Adipocyte (in vitro differentiated cells): ENCODE measurements around the gene PLEKHA5.
"Not testable (repeated sequence)": the region's sequence is repeated elsewhere in the genome, so short reads cannot be mapped to it uniquely, and the experiment has no call there.

ENCODE experiments used
- DNase-seq: peaks from one replicate; pipeline ENCODE4 v3.0.0-alpha.2; 2015; ENCODE audit warnings: low read depth
- H3K27me3 ChIP-seq: replicated peaks from 2 replicates; pipeline ENCODE4 v1.7.0; 2013; ENCODE audit warnings: mild to moderate bottlenecking, low read length, moderate library complexity; ENCODE audit not compliant: control insufficient read depth, insufficient read depth
- H3K36me3 ChIP-seq: 2 replicates; pipeline ENCODE4 v1.7.0; 2013; ENCODE audit warnings: low read length, mild to moderate bottlenecking, moderate library complexity; ENCODE audit not compliant: control insufficient read depth, insufficient read depth, severe bottlenecking
- H3K4me1 ChIP-seq: 2 replicates; pipeline ENCODE4 v1.7.0; 2013; ENCODE audit warnings: mild to moderate bottlenecking, low read length, moderate library complexity; ENCODE audit not compliant: control insufficient read depth, insufficient read depth
- H3K4me3 ChIP-seq: 2 replicates; pipeline ENCODE4 v1.7.0; 2013; ENCODE audit warnings: mild to moderate bottlenecking, low read length, moderate library complexity
- H3K9ac ChIP-seq: 2 replicates; pipeline ENCODE4 v1.7.0; 2013; ENCODE audit warnings: mild to moderate bottlenecking, low read length, moderate library complexity
- H3K9me3 ChIP-seq: 2 replicates; pipeline ENCODE4 v1.7.0; 2013; ENCODE audit warnings: mild to moderate bottlenecking, low read length, moderate library complexity; ENCODE audit not compliant: control insufficient read depth

Gene PLEKHA5

GRCh38 chr12:19373586-19373985 is 244.1 kb downstream of the PLEKHA5 start:
- no peaks in the 10 kb centered on the region for H3K27me3 ChIP-seq
- DNase-seq, result no peak
- H3K36me3 ChIP-seq, result peaks cover 10% of the 10 kb centered on the region
- H3K4me3 ChIP-seq, result no peak overlapping the region
- H3K4me1 ChIP-seq, result peaks cover 6% of the 10 kb centered on the region
- H3K9me3 ChIP-seq, result no peaks in the 10 kb centered on the region
- H3K9ac ChIP-seq, result no peak overlapping the region

GRCh38 chr12:19375888-19376287 is 246.4 kb downstream of the PLEKHA5 start:
- H3K4me1 ChIP-seq, result no peaks in the 10 kb centered on the region
- H3K27me3 ChIP-seq, result no peaks in the 10 kb centered on the region
- DNase-seq, result no peak
- H3K36me3 ChIP-seq, result peaks cover 6% of the 10 kb centered on the region
- no peaks in the 10 kb centered on the region for H3K9me3 ChIP-seq
- no peak overlapping the region for H3K4me3 ChIP-seq
- no peak overlapping the region for H3K9ac ChIP-seq

- DNase-seq, result no peak
- Histone ChIP-seq H3K27me3 (no peaks in the 10 kb centered on the region), H3K9ac (no peak overlapping the region), H3K36me3 (no peaks in the 10 kb centered on the region), H3K4me3 (no peak overlapping the region), H3K9me3 (no peaks in the 10 kb centered on the region), H3K4me1 (peaks cover 5% of the 10 kb centered on the region)
Measured at GRCh38 chr12:19376691-19377090, 247.2 kb downstream of the PLEKHA5 start.

- peak; percentile 83 for DNase-seq
- H3K4me1 ChIP-seq, result peaks cover 15% of the 10 kb centered on the region
- no peaks in the 10 kb centered on the region for H3K9me3 ChIP-seq
- no peaks in the 10 kb centered on the region for H3K36me3 ChIP-seq
- H3K27me3 ChIP-seq, result no peaks in the 10 kb centered on the region
- H3K9ac ChIP-seq, result no peak overlapping the region
- peak overlapping the region; percentile 43 for H3K4me3 ChIP-seq
Measured at GRCh38 chr12:19382111-19382526, 252.6 kb downstream of the PLEKHA5 start.

- H3K36me3 ChIP-seq, result no peaks in the 10 kb centered on the region
- H3K9me3 ChIP-seq, result no peaks in the 10 kb centered on the region
- no peak overlapping the region for H3K4me3 ChIP-seq
- no peaks in the 10 kb centered on the region for H3K27me3 ChIP-seq
- H3K4me1 ChIP-seq, result peaks cover 15% of the 10 kb centered on the region
- no peak for DNase-seq
- H3K9ac ChIP-seq, result no peak overlapping the region
Measured at GRCh38 chr12:19382563-19382962, 253.0 kb downstream of the PLEKHA5 start.

GRCh38 chr12:19387161-19387560 is 257.6 kb downstream of the PLEKHA5 start:
- Histone ChIP-seq H3K4me3 (no peak overlapping the region), H3K27me3 (no peaks in the 10 kb centered on the region), H3K4me1 (peaks cover 5% of the 10 kb centered on the region), H3K36me3 (no peaks in the 10 kb centered on the region), H3K9me3 (no peaks in the 10 kb centered on the region), H3K9ac (no peak overlapping the region)
- no peak for DNase-seq

- Histone ChIP-seq H3K4me3 (no peak overlapping the region), H3K9me3 (no peaks in the 10 kb centered on the region), H3K36me3 (no peaks in the 10 kb centered on the region), H3K9ac (no peak overlapping the region), H3K4me1 (no peaks in the 10 kb centered on the region), H3K27me3 (no peaks in the 10 kb centered on the region)
- peak; percentile 18 for DNase-seq
Measured at GRCh38 chr12:19388131-19388549, 258.6 kb downstream of the PLEKHA5 start.

GRCh38 chr12:19390051-19390598 is 260.6 kb downstream of the PLEKHA5 start:
- Histone ChIP-seq H3K27me3 (no peaks in the 10 kb centered on the region), H3K9ac (no peak overlapping the region), H3K4me3 (no peak overlapping the region), H3K36me3 (no peaks in the 10 kb centered on the region), H3K4me1 (no peaks in the 10 kb centered on the region), H3K9me3 (no peaks in the 10 kb centered on the region)
- no peak for DNase-seq

GRCh38 chr12:19392644-19393043 is 263.1 kb downstream of the PLEKHA5 start:
- H3K27me3 ChIP-seq, H3K4me3 ChIP-seq, H3K36me3 ChIP-seq, DNase-seq, H3K4me1 ChIP-seq, H3K9me3 ChIP-seq, H3K9ac ChIP-seq: not testable (repeated sequence)

GRCh38 chr12:19394385-19394784 is 264.9 kb downstream of the PLEKHA5 start:
- Histone ChIP-seq H3K36me3 (no peaks in the 10 kb centered on the region), H3K9ac (no peak overlapping the region), H3K4me1 (peaks cover 4% of the 10 kb centered on the region), H3K4me3 (no peak overlapping the region), H3K9me3 (no peaks in the 10 kb centered on the region), H3K27me3 (no peaks in the 10 kb centered on the region)
- DNase-seq, result no peak

GRCh38 chr12:19397534-19397933 is 268.0 kb downstream of the PLEKHA5 start:
- no peak overlapping the region for H3K4me3 ChIP-seq
- no peak for DNase-seq
- H3K9me3 ChIP-seq, result no peaks in the 10 kb centered on the region
- H3K36me3 ChIP-seq, result no peaks in the 10 kb centered on the region
- peaks cover 5% of the 10 kb centered on the region for H3K27me3 ChIP-seq
- no peak overlapping the region for H3K9ac ChIP-seq
- H3K4me1 ChIP-seq, result peaks cover 4% of the 10 kb centered on the region
